CD4-positive, alpha-beta memory T cell (primary cell): Measurements from ENCODE around the gene PRDX2. TPM values are rescaled to one million over a fixed set of nuclear protein-coding genes. Genes with fewer than 3 reads are reported as not detected.

Experiments used
- CTCF ChIA-PET: fragments of 350-600 bp; sonication (Branson Sonifier 250); formaldehyde crosslinking; loops from one replicate; lab custom pipeline; 2021; ENCODE audit warnings: inconsistent platforms; ENCODE audit not compliant: partially characterized antibody; lab: Charles Lee
- POLR2A ChIA-PET: fragments of 350-600 bp; sonication (Branson Sonifier 250); formaldehyde crosslinking; loops from one replicate; lab custom pipeline; 2021; ENCODE audit not compliant: partially characterized antibody; lab: Charles Lee
- DNase-seq, 5 donors: peaks; one replicate each; pipeline versions ENCODE4 v3.0.0 to v3.0.0-alpha.2; 2020 to 2022; ENCODE audit warnings: mixed read lengths in 1 of 5
- H3K27ac ChIP-seq: one replicate; pipeline ENCODE4 v1.7.0; 2013; ENCODE audit warnings: low read depth, low read length
- H3K27me3 ChIP-seq: 2 replicates; pipeline ENCODE4 v1.7.0; 2013; ENCODE audit warnings: mild to moderate bottlenecking, low read length, moderate library complexity; ENCODE audit not compliant: insufficient read depth
- H3K36me3 ChIP-seq: 2 replicates; pipeline ENCODE4 v1.7.0; 2013; ENCODE audit warnings: mild to moderate bottlenecking, low read length, moderate library complexity; ENCODE audit not compliant: insufficient read depth
- H3K4me1 ChIP-seq: 2 replicates; pipeline ENCODE4 v1.7.0; 2013; ENCODE audit warnings: mild to moderate bottlenecking, low read length, moderate library complexity; ENCODE audit not compliant: insufficient read depth
- H3K4me3 ChIP-seq, 2 donors: one replicate each; pipeline ENCODE4 v1.7.0; 2013; ENCODE audit warnings: low read length in 2 of 2, mild to moderate bottlenecking in 1 of 2
- H3K9me3 ChIP-seq, 2 donors: one replicate each; pipeline ENCODE4 v1.7.0; 2013; ENCODE audit warnings: low read length in 2 of 2, control low read depth in 1 of 2; ENCODE audit not compliant: control insufficient read depth in 1 of 2
- H3K27ac Mint-ChIP-seq, 7 donors: one replicate each; pipeline ENCODE4 v1.8.0; 2020 to 2021; ENCODE audit warnings: mixed read lengths in 7 of 7, mild to moderate bottlenecking in 6 of 7, inconsistent platforms in 3 of 7, moderate library complexity in 3 of 7
- H3K27me3 Mint-ChIP-seq, 2 donors: one replicate each; pipeline ENCODE4 v1.8.0; 2020 to 2021; ENCODE audit warnings: mixed read lengths in 2 of 2
- H3K36me3 Mint-ChIP-seq, 2 donors: one replicate each; pipeline ENCODE4 v1.8.0; 2020 to 2021; ENCODE audit warnings: mixed read lengths in 2 of 2, inconsistent platforms in 1 of 2, mild to moderate bottlenecking in 1 of 2
- H3K4me1 Mint-ChIP-seq, 4 donors: one replicate each; pipeline ENCODE4 v1.8.0; 2020 to 2021; ENCODE audit warnings: mixed read lengths in 4 of 4, mild to moderate bottlenecking in 1 of 4
- H3K4me3 Mint-ChIP-seq, 8 donors: one replicate each; pipeline ENCODE4 v1.8.0; 2020 to 2021; ENCODE audit warnings: mixed read lengths in 8 of 8, mild to moderate bottlenecking in 7 of 8, moderate library complexity in 6 of 8, inconsistent platforms in 3 of 8
- H3K9me3 Mint-ChIP-seq, 8 donors: one replicate each; pipeline ENCODE4 v1.8.0; 2020 to 2021; ENCODE audit warnings: mixed read lengths in 8 of 8, mild to moderate bottlenecking in 5 of 8, inconsistent platforms in 3 of 8, moderate library complexity in 1 of 8
- intact Hi-C: fragments of 100-400 bp; cut with micrococcal nuclease; formaldehyde crosslinking; loops from one replicate; pipeline ENCODE4 v1.15.1; 2023
- polyA plus RNA-seq, 2 donors: library from polyadenylated mRNA; unstranded; fragments of 300-500 nt; fragmentation: Illumina TruSeq; gene quantifications; one replicate each; pipeline ENCODE4 v1.2.3, GENCODE V29; 2021
- total RNA-seq, 2 experiments: library from RNA; stranded (reverse); gene quantifications; one replicate each; pipeline ENCODE4 v1.2.3, GENCODE V29; 2021

The PRDX2 gene
- total and polyA plus RNA-seq, 4 experiments from 2014 or later = 116 to 533 (median 193) TPM

DNA sequence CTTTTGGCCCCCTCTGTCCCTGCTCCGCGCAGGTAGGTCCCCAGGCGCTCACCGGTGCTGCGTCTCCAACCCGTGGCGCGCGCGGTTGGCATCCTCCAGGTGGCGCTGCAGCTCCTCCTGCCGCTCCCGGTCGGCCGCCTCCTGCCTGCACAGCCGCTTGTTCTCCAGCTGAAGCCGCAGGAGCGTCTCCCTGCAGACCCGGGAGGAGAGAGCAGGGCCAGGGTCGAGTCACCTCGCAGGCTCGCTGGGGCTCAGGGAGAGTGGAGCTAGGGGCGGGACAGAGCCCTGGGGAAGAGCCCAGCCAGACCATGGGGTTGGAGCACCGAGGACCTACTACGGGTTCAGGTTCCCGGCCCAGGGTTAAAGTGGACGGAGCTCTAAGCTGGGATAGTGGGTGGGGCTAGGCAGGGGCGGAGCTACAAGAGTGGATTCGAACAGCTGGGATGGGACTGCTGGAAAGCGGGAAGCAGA lies 35.5 kb downstream of the PRDX2 start:
- DNase-seq = peak; percentile 63 to 83 (median 69)
- no peak overlapping the region for H3K27ac ChIP-seq
- Mint-ChIP-seq H3K27ac (peak overlapping the region in 1 of 7 donors; percentile 42), H3K4me3 (peak overlapping the region in 1 of 8 donors; percentile 48), H3K9me3 (peaks cover 0 to 2% (median 0%) of the 10 kb centered on the region in 8 donors), H3K27me3 (no peaks in the 10 kb centered on the region), H3K4me1 (peaks cover 2 to 14% (median 6%) of the 10 kb centered on the region in 4 donors), H3K36me3 (peaks cover 0 to 5% of the 10 kb centered on the region in 2 donors)
- CTCF ChIA-PET = interaction anchor here (0.7 to 27.8 kb wide), 13 partner anchors 10 to 107 kb away, joined by 3 to 906 read pairs (median 5); partner anchors contain the start of genes HOOK2, JUNB, PRDX2 and RNASEH2A
- no peaks in the 10 kb centered on the region for H3K4me1 ChIP-seq
- no peak overlapping the region for H3K4me3 ChIP-seq
- POLR2A ChIA-PET = interaction anchor here (0.8 to 3.6 kb wide), 8 partner anchors 10 to 199 kb away, joined by 3 to 30 read pairs (median 4); partner anchors contain the start of genes HOOK2 and JUNB
- H3K9me3 ChIP-seq = no peaks in the 10 kb centered on the region
- H3K27me3 ChIP-seq = no peaks in the 10 kb centered on the region
- H3K36me3 ChIP-seq = no peaks in the 10 kb centered on the region
- intact Hi-C loops = loop anchor here (1.0 kb wide), 3 partner anchors 9 to 81 kb away; partner anchors contain the start of gene HOOK2

DNA sequence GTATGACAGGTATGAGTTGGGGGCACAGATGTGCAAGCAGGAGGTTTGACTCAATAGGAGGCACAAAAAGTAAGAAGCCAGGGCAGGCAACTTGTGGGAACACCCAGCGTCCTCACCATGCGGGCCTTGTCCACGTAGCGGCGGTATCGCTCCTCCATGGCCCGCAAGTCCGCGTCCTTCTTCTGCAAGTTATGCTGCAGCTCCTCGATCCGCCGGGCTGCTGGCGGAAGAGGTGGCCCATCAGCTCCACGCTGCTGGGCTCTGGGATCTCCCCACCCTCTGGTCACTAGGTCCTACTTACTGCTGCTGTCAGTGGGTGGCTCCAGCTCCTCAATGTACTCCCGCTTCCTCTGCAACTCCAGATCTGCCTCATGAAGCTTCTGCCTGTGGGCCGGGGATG lies 36.9 kb downstream of the PRDX2 start:
- ChIA-PET CTCF (interaction anchor here (0.5 to 27.8 kb wide), 8 partner anchors 11 to 402 kb away, joined by 3 to 906 read pairs (median 4); partner anchors contain the start of genes HOOK2, JUNB, PRDX2 and RNASEH2A), POLR2A (interaction anchor here (0.8 to 3.6 kb wide), 5 partner anchors 17 to 83 kb away, joined by 3 to 30 read pairs (median 10); partner anchors contain the start of gene JUNB)
- H3K27ac Mint-ChIP-seq = no peak overlapping the region
- intact Hi-C loops = no loop called here
- Histone ChIP-seq H3K36me3 (no peaks in the 10 kb centered on the region), H3K27me3 (no peaks in the 10 kb centered on the region), H3K27ac (no peak overlapping the region), H3K9me3 (no peaks in the 10 kb centered on the region), H3K4me3 (no peak overlapping the region), H3K4me1 (no peaks in the 10 kb centered on the region)
- H3K4me3 Mint-ChIP-seq = no peak overlapping the region
- peaks cover 0 to 2% (median 0%) of the 10 kb centered on the region in 8 donors for H3K9me3 Mint-ChIP-seq
- no peaks in the 10 kb centered on the region for H3K27me3 Mint-ChIP-seq
- peaks cover 0 to 5% of the 10 kb centered on the region in 2 donors for H3K36me3 Mint-ChIP-seq
- peaks cover 4 to 11% (median 7%) of the 10 kb centered on the region in 4 donors for H3K4me1 Mint-ChIP-seq
- no peak for DNase-seq

DNA sequence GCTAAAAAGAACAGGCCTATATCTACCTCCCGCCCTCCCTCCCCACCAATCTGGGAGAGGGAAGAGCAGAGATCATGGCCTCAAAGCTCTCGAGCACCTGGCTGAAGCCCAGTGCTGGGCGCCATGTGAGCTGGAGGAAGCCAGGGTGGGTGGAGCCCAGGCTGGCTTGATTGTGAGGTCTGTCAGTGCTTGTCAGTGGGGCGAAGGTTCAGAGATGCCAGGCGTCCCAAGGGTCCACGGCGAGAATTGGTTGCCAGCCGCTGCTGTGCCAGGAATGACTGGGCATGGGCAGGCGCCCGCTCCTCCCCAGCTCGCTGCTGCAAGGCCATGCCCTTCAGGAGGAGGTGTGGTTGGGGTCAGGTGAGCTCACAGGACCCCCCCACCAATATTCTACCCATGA lies 38.5 kb downstream of the PRDX2 start:
- H3K9me3 ChIP-seq = no peaks in the 10 kb centered on the region
- H3K27me3 ChIP-seq = no peaks in the 10 kb centered on the region
- H3K4me1 ChIP-seq = no peaks in the 10 kb centered on the region
- DNase-seq = no peak
- Mint-ChIP-seq H3K27me3 (peaks cover 0 to 1% of the 10 kb centered on the region in 2 donors), H3K4me3 (no peak overlapping the region), H3K4me1 (peaks cover 2 to 8% (median 4%) of the 10 kb centered on the region in 4 donors), H3K36me3 (peaks cover 0 to 5% of the 10 kb centered on the region in 2 donors), H3K9me3 (peaks cover 0 to 2% (median 0%) of the 10 kb centered on the region in 8 donors), H3K27ac (no peak overlapping the region)
- intact Hi-C loops = no loop called here
- no peak overlapping the region for H3K27ac ChIP-seq
- ChIA-PET POLR2A (interaction anchor here (2.8 kb wide), 1 partner anchor 29 kb away, joined by 10 read pairs; no protein-coding TSS in a partner anchor), CTCF (interaction anchor here (1.0 to 27.8 kb wide), 5 partner anchors 13 to 91 kb away, joined by 3 to 906 read pairs (median 44); partner anchors contain the start of genes GET3, HOOK2, JUNB and PRDX2)
- no peak overlapping the region for H3K4me3 ChIP-seq
- no peaks in the 10 kb centered on the region for H3K36me3 ChIP-seq

DNA sequence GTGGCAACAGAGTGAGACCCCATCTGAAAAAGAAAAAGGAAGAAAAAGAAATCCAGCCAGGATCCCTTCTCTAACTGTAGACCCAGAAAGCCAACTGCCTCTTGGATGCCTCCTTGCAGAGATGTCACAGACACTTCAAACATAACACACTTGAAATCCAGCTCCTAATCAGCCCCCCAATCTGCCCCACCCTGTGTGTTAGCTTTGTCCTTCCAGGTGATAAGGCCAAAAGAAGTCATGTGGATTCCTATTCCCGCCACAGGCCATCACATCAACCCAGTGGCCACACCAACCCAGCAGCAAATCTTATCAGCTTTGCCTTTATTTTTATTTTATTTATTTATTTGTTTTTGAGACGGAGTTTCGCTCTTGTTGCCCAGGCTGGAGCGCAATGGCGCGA lies 41.9 kb downstream of the PRDX2 start:
- Mint-ChIP-seq H3K27ac (no peak overlapping the region), H3K4me3 (no peak overlapping the region), H3K36me3 (no peaks in the 10 kb centered on the region), H3K27me3 (peaks cover 1 to 2% of the 10 kb centered on the region in 2 donors), H3K9me3 (no peaks in the 10 kb centered on the region), H3K4me1 (peaks cover 4 to 10% (median 5%) of the 10 kb centered on the region in 4 donors)
- no peaks in the 10 kb centered on the region for H3K9me3 ChIP-seq
- no peaks in the 10 kb centered on the region for H3K27me3 ChIP-seq
- intact Hi-C loops = loop anchor here (1.0 kb wide), 4 partner anchors 37 to 195 kb away; no protein-coding TSS in a partner anchor
- no peak overlapping the region for H3K4me3 ChIP-seq
- no peak overlapping the region for H3K27ac ChIP-seq
- no peaks in the 10 kb centered on the region for H3K36me3 ChIP-seq
- CTCF ChIA-PET = interaction anchor here (1.0 to 27.8 kb wide), 20 partner anchors 10 to 120 kb away, joined by 3 to 906 read pairs (median 6); partner anchors contain the start of genes GET3, JUNB, PRDX2 and RNASEH2A
- DNase-seq = no peak
- H3K4me1 ChIP-seq = peaks cover 3% of the 10 kb centered on the region
- POLR2A ChIA-PET = interaction anchor here (1.0 to 2.6 kb wide), 5 partner anchors 18 to 36 kb away, joined by 3 to 15 read pairs (median 3); partner anchors contain the start of genes GET3 and JUNB

DNA sequence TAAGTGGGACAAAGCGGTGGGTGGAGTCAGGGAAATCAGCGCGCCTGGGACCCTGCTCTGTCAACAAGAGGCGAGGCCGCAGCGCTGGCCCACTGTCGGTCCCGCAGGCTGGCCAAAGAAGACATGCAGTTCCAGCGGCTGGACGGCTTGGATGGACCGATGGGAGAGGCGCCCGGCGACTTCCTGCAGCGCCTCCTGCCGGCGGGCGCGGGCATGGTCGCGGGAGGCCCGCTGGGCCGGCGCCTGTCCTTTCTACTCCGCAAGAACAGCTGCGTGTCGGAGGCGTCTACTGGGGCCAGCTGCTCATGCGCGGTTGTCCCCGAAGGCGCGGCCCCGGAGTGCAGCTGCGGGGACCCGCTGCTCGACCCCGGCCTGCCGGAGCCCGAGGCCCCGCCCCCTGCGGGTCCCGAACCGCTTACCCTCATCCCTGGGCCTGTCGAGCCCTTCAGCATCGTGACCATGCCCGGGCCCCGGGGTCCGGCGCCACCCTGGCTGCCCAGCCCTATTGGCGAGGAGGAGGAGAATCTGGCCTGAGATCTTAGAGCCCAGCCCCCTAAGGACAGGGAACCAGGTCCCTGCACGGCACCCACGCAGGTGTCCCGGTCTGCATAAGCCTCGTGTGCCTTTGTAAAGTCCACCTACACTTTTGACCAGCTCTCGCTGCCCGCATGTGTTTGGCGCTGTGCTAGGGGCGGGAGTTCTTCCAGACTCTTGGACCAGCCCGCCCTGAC lies 43.9 kb downstream of the PRDX2 start:
- Mint-ChIP-seq H3K9me3 (no peaks in the 10 kb centered on the region), H3K27ac (no peak overlapping the region), H3K4me1 (peaks cover 4 to 10% (median 5%) of the 10 kb centered on the region in 4 donors), H3K27me3 (peaks cover 1 to 7% of the 10 kb centered on the region in 2 donors), H3K4me3 (peak overlapping the region in 5 of 8 donors; percentile 5 to 41 (median 32)), H3K36me3 (no peaks in the 10 kb centered on the region)
- ChIA-PET POLR2A (interaction anchor here (0.7 to 2.5 kb wide), 6 partner anchors 24 to 83 kb away, joined by 3 to 8 read pairs (median 4); partner anchors contain the start of genes JUNB and TRIR), CTCF (interaction anchor here (0.6 to 27.8 kb wide), 24 partner anchors 10 to 573 kb away, joined by 3 to 906 read pairs (median 6); partner anchors contain the start of genes FBXW9, GET3, JUNB and PRDX2)
- no peak overlapping the region for H3K27ac ChIP-seq
- no peaks in the 10 kb centered on the region for H3K9me3 ChIP-seq
- no peaks in the 10 kb centered on the region for H3K27me3 ChIP-seq
- peak in 4 of 5 donors; percentile 56 to 61 (median 58) for DNase-seq
- peaks cover 3% of the 10 kb centered on the region for H3K4me1 ChIP-seq
- no peaks in the 10 kb centered on the region for H3K36me3 ChIP-seq
- intact Hi-C loops = loop anchor here (1.0 kb wide), 1 partner anchor 40 kb away; no protein-coding TSS in a partner anchor
- H3K4me3 ChIP-seq = no peak overlapping the region

DNA sequence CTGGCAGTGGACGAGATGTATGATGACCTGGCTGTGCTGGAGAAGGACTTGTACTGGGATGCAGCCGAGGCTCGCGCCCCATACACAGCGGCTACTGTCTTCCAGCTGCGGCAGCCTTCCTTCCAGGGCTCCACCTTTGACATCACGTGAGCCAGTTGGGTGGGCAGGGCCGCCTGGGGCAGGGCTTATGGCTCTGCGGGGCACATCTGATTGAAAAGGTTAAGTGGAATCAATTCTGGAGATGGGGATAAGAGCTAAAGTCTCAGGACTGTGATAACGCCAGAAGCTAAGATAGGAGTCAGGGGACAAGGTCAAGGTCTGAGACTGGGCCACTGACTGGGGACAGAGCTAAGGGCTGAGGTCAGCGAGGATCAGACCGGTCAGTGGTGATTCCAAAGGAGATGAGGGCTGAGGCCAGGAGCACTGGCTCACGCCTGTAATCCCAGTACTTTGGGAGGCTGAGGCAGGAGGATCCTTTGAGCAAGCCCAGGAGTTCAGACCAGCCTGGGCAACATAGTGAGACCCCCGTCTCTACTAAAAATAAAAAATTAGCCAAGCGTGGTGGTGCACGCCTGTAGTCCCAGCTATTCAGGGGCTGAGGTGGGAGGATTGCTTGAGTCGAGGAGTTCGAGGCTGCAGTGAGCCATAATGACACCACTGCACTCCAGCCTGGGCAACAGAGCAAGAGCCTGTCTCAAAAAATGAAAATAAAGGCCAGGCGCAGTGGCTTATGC lies 45.3 kb downstream of the PRDX2 start:
- Histone ChIP-seq H3K4me3 (no peak overlapping the region), H3K9me3 (no peaks in the 10 kb centered on the region), H3K27me3 (no peaks in the 10 kb centered on the region), H3K4me1 (peaks cover 3% of the 10 kb centered on the region), H3K36me3 (no peaks in the 10 kb centered on the region), H3K27ac (no peak overlapping the region)
- no peak overlapping the region for H3K27ac Mint-ChIP-seq
- no peak overlapping the region for H3K4me3 Mint-ChIP-seq
- H3K4me1 Mint-ChIP-seq = peaks cover 4 to 8% (median 5%) of the 10 kb centered on the region in 4 donors
- H3K9me3 Mint-ChIP-seq = no peaks in the 10 kb centered on the region
- ChIA-PET POLR2A (interaction anchor here (2.5 kb wide), 1 partner anchor 36 kb away, joined by 8 read pairs; the partner anchor contains the start of gene JUNB), CTCF (interaction anchor here (0.6 to 8.0 kb wide), 6 partner anchors 19 to 91 kb away, joined by 3 to 126 read pairs (median 9); partner anchors contain the start of genes GET3, TNPO2 and TRIR)
- intact Hi-C loops = no loop called here
- no peak for DNase-seq
- peaks cover 1 to 7% of the 10 kb centered on the region in 2 donors for H3K27me3 Mint-ChIP-seq
- H3K36me3 Mint-ChIP-seq = no peaks in the 10 kb centered on the region
